Measurements from ENCODE around the gene SIK3.

- TF ChIP-seq CTCF (IDR thresholded peaks at IDR 0.05; ENCODE audit: low read depth, low read length) = no peak
- TF ChIP-seq MAX (IDR thresholded peaks at IDR 0.05; ENCODE audit: low read depth, low read length) = no peak
- no peak for TF ChIP-seq POLR2A (IDR thresholded peaks at IDR 0.05; ENCODE audit: extremely low read depth, insufficient read length)
- no peak for TF ChIP-seq MYC (IDR thresholded peaks at IDR 0.05; ENCODE audit: low read depth, low read length)
These were observed 45.2 kb upstream of the SIK3 start for GRCh38 chr11:117143390-117143789.
